Heart left ventricle (tissue), 13 donors: Measurements from ENCODE around the gene BABAM1.

Source experiments
- CTCF ChIP-seq, 12 donors: fragments of 200-600 bp; sonication (generic) in 4 of 12; IDR thresholded peaks; one replicate each; pipeline versions ENCODE4 v1.5.0 to v1.8.0; 2018 to 2022; ENCODE audit warnings: antibody characterized with exemption in 12 of 12, mild to moderate bottlenecking in 5 of 12
- POLR2A ChIP-seq, 2 donors: fragments of 450-650 bp; IDR thresholded peaks; one replicate each; pipeline ENCODE4 v1.6.1; 2017; ENCODE audit warnings: antibody characterized with exemption in 2 of 2, mild to moderate bottlenecking in 2 of 2, moderate library complexity in 2 of 2
- donor health status: ischemic (EF 13 %, LVEDD 7.1; RV severe dilation, severe dysfunction).
- donor health status: DM: no; HTN: yes; CAD: no.
- donor health status: DM: no; HTN: no; CAD: no.
- donor health status: ischemic (EF 25% LVEDD 6.9; RV normal size, moderate dysfunction).
- donor health status: ischemic (EF 25% LVEDD 5.7; RV mildly dilated, moderate dysfunction).
- donor health status: ischemic (EF 35%, LVEDD 5.7; RV mildly dilated, moderate dysfunction).
- donor health status: nonischemic (EF 11% LVEDD 7.7; RV severe dilation, severe dysfunction).
- donor health status: DM: yes; HTN: yes; CAD: no.
- donor health status: PGD.
- donor health status: ischemic (EF 29% LVEDD 5.4; RV normal size, mild dysfunction).
- donor health status: nonischemic (EF 23%, LVEDD 6.1; RV moderate dilation, normal function).

GRCh38 chr19:17255150-17255621 is 12.1 kb upstream of the BABAM1 start:
- no peak for TF ChIP-seq CTCF (IDR thresholded peaks at IDR 0.05)
- TF ChIP-seq POLR2A (IDR thresholded peaks at IDR 0.05): no peak
